Brain microvascular endothelial cell (primary cell): ENCODE measurements around the gene ITPKC.

ENCODE experiments used
- DNase-seq: peaks from one replicate; pipeline ENCODE4 v3.0.0-alpha.2; 2020
- H3K27ac ChIP-seq: fragments of 250-450 bp; sonication (Bioruptor Pico); 2 replicates; pipeline ENCODE4 v1.5.1; 2020; ENCODE audit warnings: mild to moderate bottlenecking, moderate library complexity
- H3K27me3 ChIP-seq: fragments of 250-450 bp; sonication (Bioruptor Pico); replicated peaks from 2 replicates; pipeline ENCODE4 v1.5.1; 2020; ENCODE audit warnings: mild to moderate bottlenecking
- H3K36me3 ChIP-seq: fragments of 250-450 bp; sonication (Bioruptor Pico); replicated peaks from 2 replicates; pipeline ENCODE4 v1.5.1; 2020; ENCODE audit warnings: mild to moderate bottlenecking
- H3K4me3 ChIP-seq: 2 replicates; pipeline ENCODE4 v1.5.1; 2011; ENCODE audit warnings: low read depth, mild to moderate bottlenecking, control low read depth, low read length, moderate library complexity
- CTCF ChIP-seq: IDR thresholded peaks from 2 replicates; pipeline ENCODE4 v1.5.1; 2011; ENCODE audit warnings: low read depth, mild to moderate bottlenecking, moderate library complexity, low read length, control low read depth, inconsistent platforms; ENCODE audit errors: missing control alignments
- in situ Hi-C: cut with HindIII; loops from 2 replicates; pipeline ENCODE4 v1.10.0; 2017; ENCODE audit warnings: low sequenced_read_pairs, low pct_ligation_motif_present

Gene ITPKC

GRCh38 chr19:40739030-40739839 lies 22.3 kb downstream of the ITPKC start:
- no peak overlapping the region for H3K27ac ChIP-seq
- no peak for TF ChIP-seq CTCF
- no peak for DNase-seq
- peaks cover 41% of the 10 kb centered on the region for H3K36me3 ChIP-seq
- in situ Hi-C loops, result no loop called here
- H3K27me3 ChIP-seq, result no peaks in the 10 kb centered on the region
- H3K4me3 ChIP-seq, result no peak overlapping the region

GRCh38 chr19:40739871-40740703 lies 23.2 kb downstream of the ITPKC start:
- H3K4me3 ChIP-seq, result no peak overlapping the region
- H3K36me3 ChIP-seq, result peaks cover 36% of the 10 kb centered on the region
- no peak for DNase-seq
- no peak overlapping the region for H3K27ac ChIP-seq
- no peak for TF ChIP-seq CTCF
- in situ Hi-C loops, result no loop called here
- H3K27me3 ChIP-seq, result no peaks in the 10 kb centered on the region

- H3K36me3 ChIP-seq, result peaks cover 30% of the 10 kb centered on the region
- no peak overlapping the region for H3K27ac ChIP-seq
Observed at GRCh38 chr19:40740747-40741146, 23.8 kb downstream of the ITPKC start.

GRCh38 chr19:40741527-40742390 lies 24.8 kb downstream of the ITPKC start:
- no peak for DNase-seq
- Histone ChIP-seq H3K36me3 (peaks cover 21% of the 10 kb centered on the region), H3K27me3 (no peaks in the 10 kb centered on the region), H3K27ac (no peak overlapping the region), H3K4me3 (no peak overlapping the region)
- no peak for TF ChIP-seq CTCF
- in situ Hi-C loops, result no loop called here

More at GRCh38 chr19:40740747-40741146, 23.8 kb downstream of the ITPKC start:
- Histone ChIP-seq H3K27me3 (no peaks in the 10 kb centered on the region), H3K4me3 (no peak overlapping the region)
- no peak for DNase-seq
- in situ Hi-C loops, result no loop called here
- no peak for TF ChIP-seq CTCF

- Histone ChIP-seq H3K27ac (no peak overlapping the region), H3K4me3 (no peak overlapping the region), H3K36me3 (peaks cover 14% of the 10 kb centered on the region), H3K27me3 (no peaks in the 10 kb centered on the region)
- DNase-seq, result no peak
- in situ Hi-C loops, result no loop called here
- no peak for TF ChIP-seq CTCF
Observed at GRCh38 chr19:40742477-40742876, 25.6 kb downstream of the ITPKC start.
